ENCODE results near the gene ANO3. TPM values are rescaled to one million over a fixed set of nuclear protein-coding genes. Genes with fewer than 3 reads are reported as not detected.

Gene ANO3
- total and polyA plus RNA-seq, 2 of the 8 experiments (the other 6 are each of a cell fraction or from before 2014, with no cell fraction given): not detected

DNA sequence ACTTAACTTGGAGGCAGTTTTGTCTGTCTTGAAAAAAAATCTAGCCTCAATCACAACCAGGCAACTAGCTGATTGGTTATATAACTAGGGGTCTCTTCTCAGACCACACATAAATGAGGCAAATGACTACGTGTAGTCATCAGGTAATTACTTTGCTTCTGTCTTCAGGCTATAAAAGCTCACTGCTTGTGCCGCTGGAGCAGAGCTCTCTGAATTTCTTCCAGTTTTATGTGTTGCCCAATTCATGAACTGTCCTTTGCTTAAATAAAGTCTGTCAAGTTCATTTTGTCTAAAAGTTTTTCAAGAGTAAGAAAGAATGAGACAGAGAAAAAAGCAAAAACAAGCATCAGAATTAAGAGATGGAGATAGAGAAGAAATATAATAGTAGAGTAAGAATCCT lies 146.8 kb downstream of the ANO3 start (continued):
- TF ChIP-seq TAF7 (optimal IDR thresholded peaks at IDR 0.05; ENCODE audit: borderline replicate concordance, low read depth, low read length): no peak
- TF ChIP-seq, protein P1, sequence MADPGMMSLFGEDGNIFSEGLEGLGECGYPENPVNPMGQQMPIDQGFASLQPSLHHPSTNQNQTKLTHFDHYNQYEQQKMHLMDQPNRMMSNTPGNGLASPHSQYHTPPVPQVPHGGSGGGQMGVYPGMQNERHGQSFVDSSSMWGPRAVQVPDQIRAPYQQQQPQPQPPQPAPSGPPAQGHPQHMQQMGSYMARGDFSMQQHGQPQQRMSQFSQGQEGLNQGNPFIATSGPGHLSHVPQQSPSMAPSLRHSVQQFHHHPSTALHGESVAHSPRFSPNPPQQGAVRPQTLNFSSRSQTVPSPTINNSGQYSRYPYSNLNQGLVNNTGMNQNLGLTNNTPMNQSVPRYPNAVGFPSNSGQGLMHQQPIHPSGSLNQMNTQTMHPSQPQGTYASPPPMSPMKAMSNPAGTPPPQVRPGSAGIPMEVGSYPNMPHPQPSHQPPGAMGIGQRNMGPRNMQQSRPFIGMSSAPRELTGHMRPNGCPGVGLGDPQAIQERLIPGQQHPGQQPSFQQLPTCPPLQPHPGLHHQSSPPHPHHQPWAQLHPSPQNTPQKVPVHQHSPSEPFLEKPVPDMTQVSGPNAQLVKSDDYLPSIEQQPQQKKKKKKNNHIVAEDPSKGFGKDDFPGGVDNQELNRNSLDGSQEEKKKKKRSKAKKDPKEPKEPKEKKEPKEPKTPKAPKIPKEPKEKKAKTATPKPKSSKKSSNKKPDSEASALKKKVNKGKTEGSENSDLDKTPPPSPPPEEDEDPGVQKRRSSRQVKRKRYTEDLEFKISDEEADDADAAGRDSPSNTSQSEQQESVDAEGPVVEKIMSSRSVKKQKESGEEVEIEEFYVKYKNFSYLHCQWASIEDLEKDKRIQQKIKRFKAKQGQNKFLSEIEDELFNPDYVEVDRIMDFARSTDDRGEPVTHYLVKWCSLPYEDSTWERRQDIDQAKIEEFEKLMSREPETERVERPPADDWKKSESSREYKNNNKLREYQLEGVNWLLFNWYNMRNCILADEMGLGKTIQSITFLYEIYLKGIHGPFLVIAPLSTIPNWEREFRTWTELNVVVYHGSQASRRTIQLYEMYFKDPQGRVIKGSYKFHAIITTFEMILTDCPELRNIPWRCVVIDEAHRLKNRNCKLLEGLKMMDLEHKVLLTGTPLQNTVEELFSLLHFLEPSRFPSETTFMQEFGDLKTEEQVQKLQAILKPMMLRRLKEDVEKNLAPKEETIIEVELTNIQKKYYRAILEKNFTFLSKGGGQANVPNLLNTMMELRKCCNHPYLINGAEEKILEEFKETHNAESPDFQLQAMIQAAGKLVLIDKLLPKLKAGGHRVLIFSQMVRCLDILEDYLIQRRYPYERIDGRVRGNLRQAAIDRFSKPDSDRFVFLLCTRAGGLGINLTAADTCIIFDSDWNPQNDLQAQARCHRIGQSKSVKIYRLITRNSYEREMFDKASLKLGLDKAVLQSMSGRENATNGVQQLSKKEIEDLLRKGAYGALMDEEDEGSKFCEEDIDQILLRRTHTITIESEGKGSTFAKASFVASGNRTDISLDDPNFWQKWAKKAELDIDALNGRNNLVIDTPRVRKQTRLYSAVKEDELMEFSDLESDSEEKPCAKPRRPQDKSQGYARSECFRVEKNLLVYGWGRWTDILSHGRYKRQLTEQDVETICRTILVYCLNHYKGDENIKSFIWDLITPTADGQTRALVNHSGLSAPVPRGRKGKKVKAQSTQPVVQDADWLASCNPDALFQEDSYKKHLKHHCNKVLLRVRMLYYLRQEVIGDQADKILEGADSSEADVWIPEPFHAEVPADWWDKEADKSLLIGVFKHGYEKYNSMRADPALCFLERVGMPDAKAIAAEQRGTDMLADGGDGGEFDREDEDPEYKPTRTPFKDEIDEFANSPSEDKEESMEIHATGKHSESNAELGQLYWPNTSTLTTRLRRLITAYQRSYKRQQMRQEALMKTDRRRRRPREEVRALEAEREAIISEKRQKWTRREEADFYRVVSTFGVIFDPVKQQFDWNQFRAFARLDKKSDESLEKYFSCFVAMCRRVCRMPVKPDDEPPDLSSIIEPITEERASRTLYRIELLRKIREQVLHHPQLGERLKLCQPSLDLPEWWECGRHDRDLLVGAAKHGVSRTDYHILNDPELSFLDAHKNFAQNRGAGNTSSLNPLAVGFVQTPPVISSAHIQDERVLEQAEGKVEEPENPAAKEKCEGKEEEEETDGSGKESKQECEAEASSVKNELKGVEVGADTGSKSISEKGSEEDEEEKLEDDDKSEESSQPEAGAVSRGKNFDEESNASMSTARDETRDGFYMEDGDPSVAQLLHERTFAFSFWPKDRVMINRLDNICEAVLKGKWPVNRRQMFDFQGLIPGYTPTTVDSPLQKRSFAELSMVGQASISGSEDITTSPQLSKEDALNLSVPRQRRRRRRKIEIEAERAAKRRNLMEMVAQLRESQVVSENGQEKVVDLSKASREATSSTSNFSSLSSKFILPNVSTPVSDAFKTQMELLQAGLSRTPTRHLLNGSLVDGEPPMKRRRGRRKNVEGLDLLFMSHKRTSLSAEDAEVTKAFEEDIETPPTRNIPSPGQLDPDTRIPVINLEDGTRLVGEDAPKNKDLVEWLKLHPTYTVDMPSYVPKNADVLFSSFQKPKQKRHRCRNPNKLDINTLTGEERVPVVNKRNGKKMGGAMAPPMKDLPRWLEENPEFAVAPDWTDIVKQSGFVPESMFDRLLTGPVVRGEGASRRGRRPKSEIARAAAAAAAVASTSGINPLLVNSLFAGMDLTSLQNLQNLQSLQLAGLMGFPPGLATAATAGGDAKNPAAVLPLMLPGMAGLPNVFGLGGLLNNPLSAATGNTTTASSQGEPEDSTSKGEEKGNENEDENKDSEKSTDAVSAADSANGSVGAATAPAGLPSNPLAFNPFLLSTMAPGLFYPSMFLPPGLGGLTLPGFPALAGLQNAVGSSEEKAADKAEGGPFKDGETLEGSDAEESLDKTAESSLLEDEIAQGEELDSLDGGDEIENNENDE (IDR thresholded peaks at IDR 0.05; ENCODE audit: insufficient replicate concordance, low read length): no peak
